Liver (tissue), 9 donors: Measurements from ENCODE around the gene CLMN. TPM values are rescaled to one million over a fixed set of nuclear protein-coding genes. Genes with fewer than 3 reads are reported as not detected.

Experiments
- DNase-seq: peaks from one replicate; pipeline ENCODE4 v3.0.0-alpha.2; 2017; ENCODE audit warnings: low spot score
- H3K27ac ChIP-seq, 2 donors: one replicate each; pipeline ENCODE4 v1.7.0; 2013; ENCODE audit warnings: inconsistent platforms in 2 of 2, low read length in 2 of 2, control low read depth in 1 of 2, low read depth in 1 of 2, mild to moderate bottlenecking in 1 of 2
- H3K27me3 ChIP-seq, 4 donors: one replicate each; pipeline versions ENCODE4 v1.6.1 to v1.7.0; 2013; ENCODE audit warnings: low read length in 3 of 4, inconsistent platforms in 1 of 4, mild to moderate bottlenecking in 1 of 4, moderate library complexity in 1 of 4; ENCODE audit not compliant: control insufficient read depth in 4 of 4, insufficient read depth in 4 of 4
- H3K36me3 ChIP-seq, 4 donors: one replicate each; pipeline versions ENCODE4 v1.6.1 to v1.7.0; 2013; ENCODE audit warnings: low read length in 3 of 4, mild to moderate bottlenecking in 3 of 4, low read depth in 1 of 4, moderate library complexity in 1 of 4; ENCODE audit not compliant: control insufficient read depth in 4 of 4, insufficient read depth in 3 of 4
- H3K4me1 ChIP-seq, 4 donors: one replicate each; pipeline versions ENCODE4 v1.6.1 to v1.7.0; 2013; ENCODE audit warnings: low read length in 3 of 4, mild to moderate bottlenecking in 3 of 4, moderate library complexity in 1 of 4; ENCODE audit not compliant: control insufficient read depth in 4 of 4, insufficient read depth in 4 of 4
- H3K4me3 ChIP-seq, 3 donors: one replicate each; pipeline versions ENCODE4 v1.6.1 to v1.7.0; 2013; ENCODE audit warnings: low read length in 3 of 3, control low read depth in 1 of 3, low read depth in 1 of 3, mild to moderate bottlenecking in 1 of 3
- H3K9ac ChIP-seq, 2 donors: one replicate each; pipeline ENCODE4 v1.7.0; 2013; ENCODE audit warnings: low read length in 2 of 2, mild to moderate bottlenecking in 2 of 2, moderate library complexity in 2 of 2, control low read depth in 1 of 2, low read depth in 1 of 2
- H3K9me3 ChIP-seq, 4 donors: one replicate each; pipeline versions ENCODE4 v1.6.1 to v1.7.0; 2013; ENCODE audit warnings: low read length in 3 of 4; ENCODE audit not compliant: control insufficient read depth in 4 of 4
- CTCF ChIP-seq: fragments of 150-350 bp; IDR thresholded peaks from 2 replicates; pipeline ENCODE4 v1.5.1; 2017; ENCODE audit warnings: improper control_type of control experiment, low read depth, low read length; ENCODE audit not compliant: missing input control
- EGR1 ChIP-seq, 2 donors: IDR thresholded peaks; 2 replicates each; pipeline ENCODE4 v1.6.1; 2016 to 2018; ENCODE audit warnings: antibody characterized with exemption in 2 of 2, low read depth in 2 of 2
- FOXA1 ChIP-seq: IDR thresholded peaks from 2 replicates; pipeline ENCODE4 v1.6.1; 2016; ENCODE audit warnings: antibody characterized with exemption
- FOXA2 ChIP-seq: IDR thresholded peaks from 2 replicates; pipeline ENCODE4 v1.6.1; 2016; ENCODE audit warnings: antibody characterized with exemption
- GABPA ChIP-seq, 2 donors: IDR thresholded peaks in 1 of 2; conservative IDR thresholded peaks in 1 of 2; 2 replicates each; pipeline ENCODE4 v1.6.1; 2016; ENCODE audit warnings: antibody characterized with exemption in 2 of 2, mild to moderate bottlenecking in 1 of 2, moderate library complexity in 1 of 2
- HNF4A ChIP-seq, 2 donors: conservative IDR thresholded peaks; 2 replicates each; pipeline ENCODE4 v1.6.1; 2016; ENCODE audit warnings: antibody characterized with exemption in 2 of 2, mild to moderate bottlenecking in 2 of 2
- HNF4G ChIP-seq: IDR thresholded peaks from 2 replicates; pipeline ENCODE4 v1.6.1; 2016; ENCODE audit warnings: antibody characterized with exemption
- JUND ChIP-seq, 2 donors: IDR thresholded peaks; 2 replicates each; pipeline ENCODE4 v1.6.1; 2016; ENCODE audit warnings: antibody characterized with exemption in 2 of 2
- MAX ChIP-seq: IDR thresholded peaks from 2 replicates; pipeline ENCODE4 v1.6.1; 2016; ENCODE audit warnings: antibody characterized with exemption
- NR2F2 ChIP-seq: IDR thresholded peaks from 2 replicates; pipeline ENCODE4 v1.6.1; 2016; ENCODE audit warnings: antibody characterized with exemption
- RAD21 ChIP-seq, 2 donors: IDR thresholded peaks; 2 replicates each; pipeline ENCODE4 v1.6.1; 2016; ENCODE audit warnings: antibody characterized with exemption in 2 of 2, mild to moderate bottlenecking in 2 of 2
- RXRA ChIP-seq, 2 donors: IDR thresholded peaks; 2 replicates each; pipeline ENCODE4 v1.6.1; 2017 to 2018; ENCODE audit warnings: antibody characterized with exemption in 2 of 2, mild to moderate bottlenecking in 1 of 2
- SP1 ChIP-seq: IDR thresholded peaks from 2 replicates; pipeline ENCODE4 v1.6.1; 2018; ENCODE audit warnings: antibody characterized with exemption, mild to moderate bottlenecking
- YY1 ChIP-seq: IDR thresholded peaks from 2 replicates; pipeline ENCODE4 v1.6.1; 2016; ENCODE audit warnings: antibody characterized with exemption, mild to moderate bottlenecking
- ZBTB33 ChIP-seq: IDR thresholded peaks from 2 replicates; pipeline ENCODE4 v1.6.1; 2016; ENCODE audit warnings: antibody characterized with exemption
- WGBS: extraction: QIAGEN DNeasy Blood & Tissue Kit; methylation state at CpG from one replicate; pipeline ENCODE4 v1.1.7; 2013; 5-methylcytosine and 5-hydroxymethylcytosine counted together
- polyA plus RNA-seq, 2 donors: library from polyadenylated mRNA; stranded (reverse) in 1 of 2; unstranded in 1 of 2; fragments of 200-250 nt in 1 of 2; fragments of >200 nt in 1 of 2; fragmentation: Nextera tagmentation in 1 of 2; extraction: Ambion mirVana in 1 of 2; gene quantifications; one replicate each; pipeline versions ENCODE4 v1.2.1 to v1.2.3, GENCODE V29; 2013 to 2015
- total RNA-seq, 2 donors: library from RNA; depleted of rRNA; stranded (reverse); fragments of >200 nt; gene quantifications; one replicate each; pipeline ENCODE4 v1.2.3, GENCODE V29; 2014
- donor health status: healthy.
- donor health status: healthy.
- donor health status: healthy.
- donor health status: healthy.
- donor health status: healthy.

The CLMN gene
- total and polyA plus RNA-seq, 4 donors: 6.0 to 41.1 (median 24.1) TPM

- Histone ChIP-seq H3K4me1 (peaks cover 4 to 33% (median 19%) of the 10 kb centered on the region in 4 donors), H3K27ac (peak overlapping the region in 1 of 2 donors; percentile 75), H3K9ac (no peak overlapping the region), H3K9me3 (no peaks in the 10 kb centered on the region), H3K36me3 (no peaks in the 10 kb centered on the region), H3K4me3 (no peak overlapping the region), H3K27me3 (no peaks in the 10 kb centered on the region)
- TF ChIP-seq HNF4A (conservative IDR thresholded peaks at IDR 0.05) (no peak), ZBTB33 (no peak), RXRA (IDR thresholded peaks at IDR 0.05) (no peak), SP1 (no peak), HNF4G (no peak), RAD21 (IDR thresholded peaks at IDR 0.05) (no peak), MAX (no peak), FOXA2 (no peak), JUND (IDR thresholded peaks at IDR 0.05) (no peak), YY1 (no peak)
- DNase-seq: no peak
- 93% methylated on average over 19 of the region's 19 CpGs for WGBS
These were observed 59.0 kb downstream of the CLMN start for GRCh38 chr14:95260537-95261361.

GRCh38 chr14:95258754-95259593, 60.7 kb downstream of the CLMN start:
- H3K27me3 ChIP-seq: no peaks in the 10 kb centered on the region
- peaks cover 0 to 24% (median 14%) of the 10 kb centered on the region in 4 donors for H3K4me1 ChIP-seq
- no peak overlapping the region for H3K27ac ChIP-seq
- WGBS: 66% methylated on average over 12 of the region's 12 CpGs
- TF ChIP-seq HNF4G (no peak), FOXA2 (no peak), GABPA (IDR thresholded peaks at IDR 0.05 in 1 of 2, conservative IDR thresholded peaks at IDR 0.05 in 1 of 2) (no peak), CTCF (no peak), EGR1 (IDR thresholded peaks at IDR 0.05; ENCODE audit: low read depth in 2 of 2) (no peak), MAX (no peak), NR2F2 (no peak), HNF4A (conservative IDR thresholded peaks at IDR 0.05) (no peak), FOXA1 (no peak), ZBTB33 (no peak)
- no peak overlapping the region for H3K4me3 ChIP-seq
- no peaks in the 10 kb centered on the region for H3K9me3 ChIP-seq
- no peak overlapping the region for H3K9ac ChIP-seq
- no peak for DNase-seq
- H3K36me3 ChIP-seq: no peaks in the 10 kb centered on the region
